GM18861 (cell line): ENCODE data around the gene SRGAP1.
"Not testable (repeated sequence)": the region's sequence is repeated elsewhere in the genome, so short reads cannot be mapped to it uniquely, and the experiment has no call there.

Experiments used
- ATAC-seq: cut with Tn5 transposase; IDR thresholded peaks from one replicate; pipeline ENCODE4 v1.9.1; 2021; ENCODE audit not compliant: unreplicated experiment

The SRGAP1 gene

DNA sequence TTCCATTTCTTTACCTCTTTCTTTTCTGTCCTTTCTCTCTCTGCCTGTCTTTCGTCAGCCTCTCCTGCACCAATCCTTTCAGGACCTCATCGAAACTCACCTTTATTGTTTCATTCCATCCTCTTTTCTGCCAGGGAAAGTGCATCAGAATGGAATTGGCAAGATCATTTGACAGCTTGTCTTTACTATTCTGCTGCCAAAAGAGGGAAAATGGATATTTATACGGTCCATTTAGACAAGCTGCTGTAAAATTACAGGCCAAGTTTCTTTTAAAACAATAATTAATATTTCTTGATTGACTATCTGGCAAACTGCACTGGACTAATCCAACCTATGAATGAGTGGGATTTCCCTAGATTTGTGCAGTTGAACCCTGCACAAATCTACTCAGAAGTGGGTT lies 7.6 kb upstream of the SRGAP1 start:
- ATAC-seq = no peak

DNA sequence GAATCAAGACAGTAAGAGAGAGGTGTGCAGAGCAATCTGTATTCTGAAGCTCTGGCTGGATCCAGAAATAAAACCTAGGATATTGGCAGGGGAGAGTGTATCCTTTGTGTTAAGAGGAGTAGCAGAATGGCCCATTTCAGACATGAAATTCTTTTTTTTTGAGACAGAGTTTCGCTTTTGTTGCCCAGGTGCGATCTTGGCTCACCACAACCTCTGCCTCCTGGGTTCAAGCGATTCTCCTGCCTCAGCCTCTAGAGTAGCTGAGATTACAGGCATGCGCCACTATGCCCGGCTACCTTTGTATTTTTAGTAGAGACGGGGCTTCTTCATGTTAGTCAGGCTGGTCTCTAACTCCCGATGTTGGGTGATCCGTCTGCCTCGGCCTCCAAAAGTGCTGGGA lies 6.1 kb upstream of the SRGAP1 start:
- ATAC-seq = no peak

DNA sequence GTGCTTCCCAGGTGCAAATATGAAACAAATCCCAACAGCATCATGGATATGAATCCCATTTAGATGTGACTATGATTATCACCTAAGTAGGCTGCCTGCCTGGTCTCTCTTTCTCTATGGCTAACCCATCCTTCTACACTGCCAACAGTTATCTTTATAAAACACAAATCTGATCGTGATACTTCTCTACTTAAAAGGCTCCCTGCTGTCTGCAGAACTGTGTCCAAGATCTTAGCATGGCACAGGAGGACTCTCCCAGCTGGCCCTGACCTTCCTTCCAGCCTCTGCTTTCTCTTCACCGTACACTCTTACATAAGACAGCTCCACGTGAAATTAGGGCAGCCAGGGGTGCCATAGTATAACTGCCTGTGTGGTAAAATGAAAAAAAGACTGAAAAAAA lies 3.5 kb upstream of the SRGAP1 start:
- ATAC-seq = no peak

DNA sequence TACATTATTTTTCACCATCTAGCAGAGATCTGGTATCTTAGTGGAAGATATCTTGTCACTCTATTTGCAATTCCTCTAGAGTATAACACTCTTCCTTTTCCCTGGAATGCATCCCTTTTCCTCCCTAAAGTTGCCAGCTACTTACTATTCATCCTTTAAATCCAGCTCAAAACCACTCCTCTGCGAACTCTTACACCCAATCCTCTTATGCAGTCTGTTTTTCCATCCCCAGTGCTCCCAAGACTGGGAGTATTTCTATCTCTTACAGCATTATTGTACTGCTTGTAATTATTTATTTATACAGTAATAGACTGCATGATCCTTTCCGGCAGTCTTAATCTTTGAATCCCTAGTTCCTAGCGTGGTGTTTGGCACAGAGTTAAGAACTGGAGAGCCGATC lies 2.9 kb upstream of the SRGAP1 start:
- no peak for ATAC-seq

DNA sequence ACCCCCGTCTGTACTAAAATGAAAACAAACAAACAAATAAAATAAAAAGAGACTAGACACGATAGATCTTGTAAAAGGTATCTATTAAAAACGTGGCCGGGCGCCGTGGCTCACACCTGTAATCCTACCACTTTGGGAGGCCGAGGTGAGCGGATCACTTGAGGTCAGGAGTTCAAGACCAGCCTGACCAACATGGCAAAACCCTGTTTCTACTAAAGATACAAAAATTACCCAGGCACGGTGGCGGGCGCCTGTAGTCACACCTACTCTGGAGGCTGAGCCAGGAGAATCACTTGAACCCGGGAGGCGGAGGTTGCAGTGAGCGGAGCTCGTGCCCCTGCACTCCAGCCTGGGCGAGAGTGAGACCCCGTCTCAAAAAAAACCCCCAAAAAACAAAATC lies 1.8 kb upstream of the SRGAP1 start:
- ATAC-seq = not testable (repeated sequence)

DNA sequence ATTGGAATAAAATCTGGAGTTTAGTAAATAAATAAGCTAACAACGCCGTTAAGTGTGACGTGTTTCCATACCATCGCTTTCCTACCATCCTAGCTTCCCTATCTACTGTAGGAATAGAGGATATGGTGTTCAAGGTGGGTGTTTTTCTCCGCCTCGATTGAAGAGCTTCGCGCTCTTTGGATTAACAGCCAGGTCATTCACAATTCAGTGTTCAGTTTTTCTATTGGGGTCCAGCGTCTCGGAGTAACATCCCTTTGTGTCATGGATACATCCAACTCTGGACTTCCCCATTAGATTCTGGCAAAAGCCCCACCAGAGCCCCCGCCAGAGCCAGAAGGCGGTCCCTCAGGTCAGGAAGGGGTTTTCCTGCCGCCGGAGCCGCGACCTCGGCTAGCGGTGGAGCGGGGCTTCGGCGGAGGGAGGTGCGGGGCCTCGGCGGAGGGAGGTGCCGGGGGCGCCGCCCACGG lies 1.2 kb upstream of the SRGAP1 start:
- no peak for ATAC-seq

DNA sequence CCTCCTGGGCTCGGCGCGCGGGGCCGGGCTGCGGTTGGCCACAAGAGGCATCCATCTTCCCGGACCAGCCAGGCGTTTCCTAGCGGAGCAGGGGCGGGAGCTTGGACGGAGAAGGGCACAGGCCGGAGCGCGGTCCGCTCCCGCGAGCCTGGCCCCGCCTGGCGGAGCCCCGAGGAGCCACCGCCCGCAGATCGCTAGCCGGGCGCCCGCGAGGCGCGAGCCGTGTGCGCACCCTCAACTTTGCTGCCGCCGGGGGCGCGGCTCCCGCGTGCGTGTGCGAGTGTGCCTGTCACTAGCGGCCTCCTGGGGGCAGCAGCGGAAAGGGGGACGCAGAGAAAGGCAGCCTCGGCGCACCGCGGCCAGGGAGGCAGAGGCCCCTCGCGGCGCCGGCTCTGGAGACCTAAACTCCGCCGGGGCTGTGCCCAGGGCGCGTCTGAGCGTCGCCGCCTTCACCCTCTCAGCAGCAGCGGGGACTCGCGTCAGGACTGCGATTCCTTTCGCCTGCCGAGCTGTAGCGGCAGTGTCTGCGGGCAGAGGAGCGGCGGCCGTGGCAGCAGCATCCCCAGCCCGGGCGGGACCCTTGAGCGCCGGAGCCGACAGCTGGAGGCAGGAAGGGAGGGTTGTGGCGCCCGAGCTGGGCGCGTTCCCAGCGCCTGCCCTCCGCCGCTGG lies 644 bp upstream of the SRGAP1 start:
- ATAC-seq = peak; percentile 96

DNA sequence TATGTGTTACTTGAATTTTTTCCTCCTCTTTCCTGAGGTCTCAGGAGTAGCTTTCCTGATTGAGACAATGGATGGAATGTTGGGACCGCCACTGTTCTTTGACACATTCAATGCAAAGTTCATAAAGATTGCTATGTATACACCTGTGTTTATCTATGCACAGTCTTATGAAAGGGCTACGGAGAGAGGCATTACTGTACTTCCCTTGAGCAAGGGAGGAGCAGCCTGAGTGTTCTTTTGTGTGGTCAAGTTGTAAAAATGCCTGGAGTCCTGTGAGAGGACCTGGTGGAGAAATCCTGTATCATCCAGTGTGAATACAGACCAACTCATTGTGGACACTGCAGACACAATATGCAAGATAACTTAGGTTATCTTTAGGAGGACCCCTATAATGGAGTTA lies 1.2 kb downstream of the SRGAP1 start:
- no peak for ATAC-seq

DNA sequence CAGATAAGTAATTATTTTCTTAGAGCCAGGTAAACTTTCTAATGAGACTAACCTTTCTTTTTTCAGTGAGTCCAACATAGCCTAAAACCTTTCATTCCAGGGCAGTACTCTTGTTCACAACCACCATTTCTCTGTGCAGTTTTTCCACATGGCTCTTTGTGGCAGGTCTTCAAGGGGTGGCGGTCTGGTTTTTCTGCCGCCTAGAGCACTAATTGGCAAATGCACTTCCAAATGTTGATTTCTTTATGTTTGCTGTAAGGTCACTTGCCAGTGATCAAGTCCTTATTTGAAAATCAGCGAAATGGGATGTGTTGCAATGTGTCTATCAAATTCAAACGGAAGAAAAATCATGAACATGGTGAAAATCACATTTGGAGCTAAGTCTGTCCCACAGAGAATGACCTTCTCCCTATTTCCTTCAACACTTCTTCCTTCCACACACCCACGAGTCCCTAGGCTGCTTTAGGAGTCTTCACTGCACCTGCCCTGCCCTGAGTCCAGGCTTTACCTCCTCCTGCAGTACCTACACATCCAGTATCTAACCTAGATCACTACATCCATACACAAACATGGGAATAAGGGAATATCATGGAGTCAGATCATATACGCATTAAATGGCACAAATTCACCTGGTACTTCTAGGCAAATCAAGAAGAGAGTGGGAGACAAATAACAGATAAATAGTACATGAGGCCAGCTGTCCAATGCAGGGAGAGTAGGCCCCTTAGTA lies 1.9 kb downstream of the SRGAP1 start:
- no peak for ATAC-seq

DNA sequence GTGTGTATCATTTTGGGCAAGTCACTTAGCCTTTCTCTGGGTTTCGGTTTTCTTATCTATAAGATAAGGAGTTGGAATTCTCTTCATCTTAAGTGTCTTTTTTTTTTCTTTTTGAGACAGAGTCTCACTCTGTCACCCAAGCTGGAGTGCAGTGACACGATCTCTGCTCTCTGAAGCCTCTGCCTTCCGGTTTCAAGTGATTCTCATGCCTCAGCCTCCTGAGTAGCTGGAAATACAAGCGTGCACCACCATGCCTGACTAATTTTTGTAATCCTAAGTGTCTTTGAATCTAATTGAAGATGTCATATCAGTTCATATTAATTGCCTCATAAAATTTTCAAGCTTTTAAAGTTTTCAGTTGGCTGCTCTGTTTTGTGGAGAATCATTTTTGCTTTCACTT lies 4.0 kb downstream of the SRGAP1 start:
- ATAC-seq = no peak

DNA sequence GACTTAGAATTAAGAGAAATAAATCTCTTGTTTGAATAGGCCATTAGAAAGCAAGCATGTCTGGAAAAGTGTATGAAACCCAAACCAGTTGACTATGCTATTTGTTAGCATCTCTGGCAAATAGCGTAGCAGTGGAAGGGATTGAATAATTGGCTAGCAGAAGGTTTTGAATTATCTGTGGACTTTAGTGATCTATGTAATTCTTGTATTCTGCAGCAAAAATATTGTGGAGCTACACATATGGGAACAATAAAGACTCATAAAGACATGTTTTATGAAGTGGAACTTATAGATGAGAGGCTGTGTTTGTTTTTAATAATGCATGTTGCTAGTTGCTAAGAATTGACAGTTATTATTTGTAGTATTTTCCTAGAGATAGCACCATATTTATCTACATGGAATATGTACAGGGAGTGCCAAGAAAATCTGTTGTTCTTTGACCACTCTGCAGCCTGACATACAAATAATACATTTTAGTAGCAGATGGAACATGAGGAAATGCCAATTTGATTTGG lies 4.7 kb downstream of the SRGAP1 start:
- no peak for ATAC-seq

DNA sequence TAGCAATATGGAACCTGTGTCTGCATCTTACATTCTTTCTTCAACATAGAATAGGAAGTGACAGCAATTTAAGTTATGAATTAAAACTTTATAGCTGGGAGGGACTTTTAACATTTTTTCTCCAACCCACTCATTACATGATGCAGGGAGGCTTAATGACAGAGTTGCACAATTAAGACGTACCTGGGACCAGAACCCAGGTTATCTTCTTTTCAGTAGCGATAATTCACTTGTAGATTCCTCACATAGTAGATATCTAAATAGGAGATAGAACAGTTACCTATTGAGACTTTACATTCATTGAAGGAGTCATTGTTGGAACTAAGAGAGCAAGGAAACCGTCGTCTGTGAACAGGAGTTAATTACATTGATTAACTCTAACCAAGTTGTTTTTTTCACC lies 5.1 kb downstream of the SRGAP1 start:
- no peak for ATAC-seq

DNA sequence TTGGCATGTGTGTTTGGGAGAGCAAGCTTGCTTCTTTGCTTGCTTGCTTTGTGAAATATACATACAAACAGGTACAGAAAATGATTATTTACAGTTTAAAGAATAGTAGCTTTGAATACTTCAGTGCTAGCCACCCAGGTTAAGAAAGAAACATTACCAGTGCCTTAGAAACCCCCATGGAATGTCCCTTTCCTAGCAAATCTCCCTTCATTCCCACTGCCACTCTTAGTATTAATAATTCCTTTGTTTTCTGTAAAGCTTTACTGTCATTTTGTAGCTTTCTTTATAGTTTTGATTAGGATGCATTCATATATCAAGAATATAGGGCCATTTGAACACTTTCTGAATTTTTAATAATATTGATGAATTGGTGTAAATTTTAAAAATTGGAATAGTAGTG lies 9.5 kb downstream of the SRGAP1 start:
- ATAC-seq = no peak

DNA sequence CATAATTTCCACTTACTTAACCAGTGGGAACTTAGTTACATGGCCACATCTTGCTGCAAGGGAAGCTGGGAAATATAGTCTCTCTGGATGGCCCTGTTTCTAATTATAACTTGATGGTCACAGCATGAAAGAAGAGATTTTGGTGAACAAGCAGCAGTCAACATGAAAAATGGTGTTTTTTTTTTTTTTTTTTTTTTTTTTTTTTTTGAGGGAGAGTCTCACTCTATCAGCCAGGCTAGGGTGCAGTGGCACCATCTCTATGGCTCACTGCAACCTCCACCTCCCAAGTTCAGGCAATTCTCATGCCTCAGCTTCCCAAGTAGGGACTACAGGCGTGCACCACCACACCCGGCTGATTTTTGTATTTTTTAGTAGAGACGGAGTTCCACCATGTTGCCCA lies 10.8 kb downstream of the SRGAP1 start:
- no peak for ATAC-seq

DNA sequence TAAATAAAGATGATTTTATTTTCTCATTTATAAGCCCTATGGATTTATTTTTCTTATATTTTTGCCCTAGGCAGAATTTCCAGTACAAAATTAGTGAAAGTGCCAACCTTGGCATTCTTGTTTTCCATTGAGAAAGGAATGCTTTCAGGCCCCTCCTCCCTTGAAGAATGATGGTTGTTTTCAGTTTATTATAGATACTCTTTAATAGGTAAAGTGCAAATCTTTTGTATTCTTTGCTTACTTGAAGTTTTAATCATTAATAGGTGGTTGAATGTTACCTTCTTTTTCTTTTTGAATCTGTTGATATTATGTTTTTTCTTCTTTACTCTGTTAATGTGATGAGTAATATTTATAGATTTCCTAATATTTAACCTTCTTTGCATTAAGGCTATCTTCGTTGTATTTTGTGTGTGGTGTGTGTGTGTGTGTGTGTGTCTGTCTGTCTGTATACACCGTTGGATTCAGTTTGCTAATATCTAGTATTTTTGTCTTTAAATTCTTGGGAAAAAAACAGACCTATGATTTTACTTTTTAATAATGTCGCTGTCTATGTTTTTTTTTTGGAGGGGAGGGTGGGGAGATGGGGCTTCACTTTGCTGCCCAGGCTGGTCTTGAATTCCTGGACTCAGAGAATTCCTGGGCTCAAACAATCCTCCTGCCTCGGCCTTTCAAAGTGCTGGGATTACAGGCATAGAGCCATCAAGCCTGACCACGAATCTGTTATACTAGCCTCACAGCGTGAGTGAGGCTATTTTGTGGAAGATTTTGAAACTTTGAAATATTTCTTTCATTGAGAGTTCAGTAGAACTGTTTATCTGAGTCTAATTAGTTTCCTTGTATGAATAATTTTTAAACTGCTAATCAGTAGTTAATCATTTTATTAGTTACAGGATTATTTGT lies 13.5 kb downstream of the SRGAP1 start:
- no peak for ATAC-seq

DNA sequence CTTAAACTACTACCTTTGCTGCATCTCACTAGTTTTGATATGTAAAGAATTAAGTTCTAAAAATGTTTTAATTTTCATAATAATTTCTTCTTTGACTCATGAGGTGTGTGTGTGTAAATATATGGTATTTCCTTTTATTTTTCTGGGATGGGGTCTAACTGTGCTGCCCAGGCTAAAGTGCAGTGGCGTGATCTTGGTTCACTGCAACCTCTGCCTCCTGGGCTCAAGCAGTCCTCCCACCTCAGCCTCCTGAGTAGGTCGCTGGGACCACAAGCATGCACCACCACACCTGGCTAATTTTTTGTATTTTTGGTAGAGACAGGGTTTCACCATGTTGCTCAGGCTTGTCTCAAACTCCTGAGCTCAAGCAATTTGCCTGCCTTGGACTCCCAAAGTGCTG lies 15.4 kb downstream of the SRGAP1 start:
- not testable (repeated sequence) for ATAC-seq

DNA sequence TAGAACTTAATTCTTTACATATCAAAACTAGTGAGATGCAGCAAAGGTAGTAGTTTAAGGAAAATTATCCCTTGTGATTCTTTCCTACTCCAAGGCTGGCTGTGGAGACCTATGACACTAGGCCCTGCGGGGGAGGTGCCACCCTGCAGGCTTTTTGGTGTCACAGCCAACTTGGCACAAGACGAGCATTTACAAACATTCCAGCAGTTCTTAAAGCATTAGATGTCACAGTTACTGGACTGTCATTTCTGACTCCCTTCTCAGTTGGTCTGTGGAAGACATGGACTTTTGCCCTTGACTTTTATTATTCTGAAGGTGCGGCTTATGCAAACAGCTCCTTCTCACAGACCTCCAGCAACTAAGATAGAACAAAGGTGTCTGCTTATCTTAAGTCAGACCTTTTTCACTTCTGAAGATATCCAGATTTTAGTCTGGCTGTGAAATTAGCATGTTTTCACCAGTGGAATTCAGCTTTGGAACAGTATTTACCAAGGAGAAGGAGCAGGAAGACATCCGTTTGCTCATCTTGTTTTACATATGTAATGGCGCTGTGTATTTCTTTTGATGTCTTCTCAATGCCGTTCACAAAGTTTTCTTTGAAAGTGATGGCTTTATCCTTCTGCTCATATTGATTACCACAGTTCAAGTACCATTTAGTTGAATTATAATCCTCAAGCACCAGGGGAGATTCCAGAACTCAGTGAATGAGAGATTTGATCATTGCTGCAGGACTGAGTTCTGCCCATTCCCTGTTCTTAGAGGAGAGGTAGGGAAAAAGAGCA lies 17.9 kb downstream of the SRGAP1 start:
- ATAC-seq = no peak

DNA sequence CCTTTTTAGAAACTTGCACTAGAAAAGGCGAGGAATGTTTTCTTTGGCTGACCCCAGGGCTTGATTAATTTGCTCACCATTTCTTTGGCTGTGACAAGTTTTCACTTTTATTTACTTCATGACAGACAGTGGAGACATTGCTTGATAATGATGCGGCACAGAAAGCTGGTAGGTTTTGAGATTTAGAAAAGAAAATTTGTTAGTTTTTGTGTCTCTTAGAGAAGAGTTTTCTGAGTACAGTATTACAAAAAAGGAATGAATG lies 18.4 kb downstream of the SRGAP1 start:
- no peak for ATAC-seq

DNA sequence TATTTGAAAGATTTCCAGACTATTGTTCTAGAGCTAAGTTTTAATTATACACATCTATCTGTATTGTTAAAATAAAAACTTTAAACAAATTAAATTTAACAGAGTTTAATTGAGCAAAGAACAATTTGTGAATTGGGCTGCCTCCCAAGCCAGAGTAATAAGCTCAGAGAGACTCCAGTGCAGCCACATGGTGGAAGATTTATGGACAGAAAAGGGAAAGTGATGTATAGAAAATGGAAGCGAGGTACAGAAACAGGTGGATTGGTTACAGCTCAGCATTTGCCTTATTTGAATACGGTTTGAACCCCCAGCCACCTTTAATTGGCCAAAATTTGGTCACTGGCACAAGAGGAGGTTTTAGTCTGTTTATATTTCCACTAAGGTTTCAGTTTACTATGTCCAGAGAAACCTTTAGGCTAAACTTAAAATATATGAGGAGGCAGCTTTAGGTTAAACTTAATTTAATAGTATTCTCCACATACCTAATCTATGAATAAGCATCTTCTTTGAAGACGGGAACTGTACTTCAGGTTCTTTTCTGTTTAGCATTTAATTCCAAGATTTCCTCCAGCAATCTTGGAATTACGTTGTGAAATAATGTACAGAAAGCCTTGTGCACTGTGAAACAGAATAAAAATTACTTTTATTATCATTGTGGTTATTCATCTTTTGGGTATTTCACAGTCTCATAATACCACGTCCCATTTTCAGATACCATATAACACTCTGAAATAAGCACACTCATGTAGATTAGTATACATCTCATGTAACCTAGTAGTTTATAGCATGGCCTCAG lies 19.4 kb downstream of the SRGAP1 start:
- no peak for ATAC-seq

DNA sequence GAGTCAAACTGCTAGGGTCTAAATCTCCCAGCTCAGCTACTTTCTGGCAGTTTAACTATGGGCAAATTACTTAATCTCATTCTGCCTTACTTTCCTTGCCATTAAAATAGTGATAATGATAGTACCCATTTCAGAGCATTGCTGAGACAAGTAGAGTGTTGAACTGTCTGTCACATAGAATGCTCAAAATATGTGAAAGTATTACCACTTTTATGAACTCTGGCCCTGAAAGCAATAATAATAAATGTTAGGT lies 19.9 kb downstream of the SRGAP1 start:
- ATAC-seq = no peak

DNA sequence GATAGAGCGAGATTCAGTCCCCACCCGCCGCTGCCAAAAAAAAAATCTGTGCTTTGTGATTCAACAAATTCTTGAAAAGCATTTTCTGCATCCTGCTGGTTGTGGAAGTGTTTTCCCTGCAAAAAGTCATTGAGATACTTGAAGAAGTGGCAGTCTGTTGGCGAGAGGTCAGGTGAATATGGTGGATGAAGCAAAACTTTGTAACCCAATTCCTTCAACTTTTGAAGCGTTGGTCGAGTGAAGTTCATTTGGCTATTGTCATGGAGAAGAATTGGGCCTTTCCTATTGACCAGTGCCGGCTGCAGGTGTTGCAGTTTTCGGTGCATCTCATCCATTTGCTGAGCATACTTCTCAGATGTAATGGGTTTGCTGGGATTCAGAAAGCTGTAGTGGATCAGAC lies 20.9 kb downstream of the SRGAP1 start:
- no peak for ATAC-seq
